T-helper 2 cell treated with Interferon-gamma antibody and Interleukin-4, amounts not matched to agents 100 ng/mL and 5 ng/mL, for 36 hours (primary cell): ENCODE data around the gene CHGA. TPM values are rescaled to one million over a fixed set of nuclear protein-coding genes. Genes with fewer than 3 reads are reported as not detected.

Experiments
- intact Hi-C: fragments of 100-400 bp; cut with micrococcal nuclease; formaldehyde crosslinking; loops from one replicate; pipeline ENCODE4 v1.15.1; 2023
- total RNA-seq: library from RNA; stranded (reverse); gene quantifications from 2 replicates; pipeline ENCODE4 v1.2.3, GENCODE V29; 2022

The CHGA gene
- total RNA-seq, 1 donor from 2014 or later: not detected

- intact Hi-C loops: no loop called here
Measured at GRCh38 chr14:92974541-92975345, 51.8 kb downstream of the CHGA start.

GRCh38 chr14:92976268-92976667 lies 53.3 kb downstream of the CHGA start:
- intact Hi-C loops: no loop called here

- intact Hi-C loops: no loop called here
Measured at GRCh38 chr14:92978229-92979021, 55.5 kb downstream of the CHGA start.

- intact Hi-C loops: no loop called here
Measured at GRCh38 chr14:92980866-92981265, 57.9 kb downstream of the CHGA start.

GRCh38 chr14:92981726-92982125 lies 58.8 kb downstream of the CHGA start:
- intact Hi-C loops: no loop called here

- intact Hi-C loops: no loop called here
Measured at GRCh38 chr14:92982956-92983355, 60.0 kb downstream of the CHGA start.

GRCh38 chr14:92984082-92984788 lies 61.3 kb downstream of the CHGA start:
- intact Hi-C loops: no loop called here

Other genes starting within 250 kb of the CHGA start
- gene LGMN, start 174.5 kb upstream of the CHGA start, total RNA-seq: 1.4 and 2.0 TPM in 2 replicates
- 18.2 and 19.9 TPM in 2 replicates for gene GOLGA5, start 128.8 kb upstream of the CHGA start, total RNA-seq
- 80.6 and 84.1 TPM in 2 replicates for gene ITPK1, start 192.8 kb downstream of the CHGA start, total RNA-seq